ENCODE data around the gene SS18L1. TPM values are rescaled to one million over a fixed set of nuclear protein-coding genes. Genes with fewer than 3 reads are reported as not detected.

SS18L1 gene
- total RNA-seq, 1 experiment from 2014 or later: 28.1 TPM

GRCh38 chr20:62182469-62183425, 39.2 kb downstream of the SS18L1 start, which contains the start of gene MTG2:
Gene MTG2 (plus strand): TSS chr20:62183028. CDS start chr20:62193421, 10,393 bp downstream.
- Histone ChIP-seq H4K20me1 (ENCODE audit: insufficient read depth) (no peaks in the 10 kb centered on the region), H3K4me1 (ENCODE audit: control insufficient read depth in 1 of 2, insufficient read depth in 2 of 2, low read length in 2 of 2) (peaks cover 6 to 17% of the 10 kb centered on the region in 2 experiments; a peak in 3 of 4 replicates), H3K4me3 (replicated peaks in 1 of 2; ENCODE audit: low read depth in 1 of 2, low read length in 2 of 2) (peak within 1 kb of the TSS; percentile 68 to 84), H3K9ac (ENCODE audit: low read length) (peak within 1 kb of the TSS; percentile 99), H3K9me3 (ENCODE audit: control insufficient read depth in 1 of 2, insufficient read depth in 1 of 2, low read depth in 1 of 2, low read length in 2 of 2) (no peaks in the 10 kb centered on the region), H3K27ac (ENCODE audit: low read depth, low read length) (peak within 1 kb of the TSS; percentile 92), H3K79me2 (ENCODE audit: insufficient read depth, low read length) (peaks cover 59% of the 10 kb centered on the region), H2AFZ (ENCODE audit: low read depth, low read length, poor library complexity, severe bottlenecking) (no peak within 1 kb of the TSS), H3K36me3 (ENCODE audit: control insufficient read depth in 1 of 2, insufficient read depth in 2 of 2, low read length in 2 of 2) (peaks cover 0 to 2% of the 10 kb centered on the region in 2 experiments; a peak in 2 of 4 replicates), H3K9me2 (ENCODE audit: insufficient read depth) (no peaks in the 10 kb centered on the region), H3K4me2 (ENCODE audit: low read length) (peak within 1 kb of the TSS; percentile 78), H3K27me3 (ENCODE audit: insufficient read depth, low read length) (no peaks in the 10 kb centered on the region)
- ATAC-seq (peak; percentile 95), DNase-seq (ENCODE audit: low read depth, low spot score) (peak; percentile 89)
- intact Hi-C loops (cut with micrococcal nuclease): loop anchor here (2.0 kb wide), 1 partner anchor 22 kb away; no protein-coding TSS in a partner anchor
- ChIA-PET POLR2A (no interaction called here), CTCF (no interaction called here), RAD21 (ENCODE audit: low non-redundant PET in 1 of 2, low total read pairs in 2 of 2, uncharacterized antibody in 2 of 2, unreplicated experiment in 2 of 2) (no interaction called here)
- no TSS peak for BruUV-seq (replicated peaks)
- TF ChIP-seq JUND (IDR thresholded peaks at IDR 0.05): 0 out of 2 replicates have a peak, but pooled peaks have one; percentile 1
- no peak; the same call in 1 of the 2 replicates for TF ChIP-seq SP1 (IDR thresholded peaks at IDR 0.05; ENCODE audit: low read depth)
- TF ChIP-seq ZFX (IDR thresholded peaks at IDR 0.05): peak; percentile 93; the same call in 1 of the 2 replicates
- TF ChIP-seq ATF3 (IDR thresholded peaks at IDR 0.05): no peak
- TF ChIP-seq EGR1 (IDR thresholded peaks at IDR 0.05; ENCODE audit: low read depth): 0 out of 2 replicates have a peak, but pooled peaks have one; percentile 33
- TF ChIP-seq SIN3A (IDR thresholded peaks at IDR 0.05; ENCODE audit: low read depth): peak; percentile 88
- peak; percentile 97 for TF ChIP-seq POLR2AphosphoS5 (IDR thresholded peaks at IDR 0.05; ENCODE audit: low read depth, low read length)
- no peak for TF ChIP-seq REST (IDR thresholded peaks at IDR 0.05; ENCODE audit: low read depth)
- peak; percentile 75 for TF ChIP-seq MAX (IDR thresholded peaks at IDR 0.05)
- TF ChIP-seq SRF (IDR thresholded peaks at IDR 0.05; ENCODE audit: low read depth): peak; percentile 90
- no peak for TF ChIP-seq ZNF274 (IDR thresholded peaks at IDR 0.05; ENCODE audit: low read depth, low read length)
- TF ChIP-seq CTCF (IDR thresholded peaks at IDR 0.05 in 2 of 3, conservative IDR thresholded peaks at IDR 0.05 in 1 of 3; ENCODE audit: borderline replicate concordance in 1 of 3, insufficient read depth in 1 of 3, low read depth in 2 of 3, low read length in 2 of 3): no peak
- TF ChIP-seq EZH2 (IDR thresholded peaks at IDR 0.05): no peak
- no peak for TF ChIP-seq EZH2phosphoT487 (IDR thresholded peaks at IDR 0.05; ENCODE audit: borderline replicate concordance)
- no peak for TF ChIP-seq ZBTB33 (IDR thresholded peaks at IDR 0.05; ENCODE audit: extremely low read depth, insufficient replicate concordance, low read length)
- peak; percentile 87 for TF ChIP-seq POLR2A (IDR thresholded peaks at IDR 0.05; ENCODE audit: borderline replicate concordance, extremely low read depth, insufficient read depth, insufficient read length)
- peak; percentile 77 for TF ChIP-seq ELF1 (IDR thresholded peaks at IDR 0.05; ENCODE audit: borderline replicate concordance, low read depth)
- TF ChIP-seq FOSL1 (IDR thresholded peaks at IDR 0.05; ENCODE audit: low read depth): no peak
- TF ChIP-seq CBX3 (IDR thresholded peaks at IDR 0.05; ENCODE audit: low read depth): no peak

All from HCT116 (cell line).